Cerebellar cortex (tissue), 1 donor: ENCODE data around the gene NECAB2.

ENCODE experiments used
- DNase-seq: peaks from one replicate; pipeline ENCODE4 v3.0.0-alpha.2; 2015; ENCODE audit warnings: low spot score

Gene NECAB2

DNA sequence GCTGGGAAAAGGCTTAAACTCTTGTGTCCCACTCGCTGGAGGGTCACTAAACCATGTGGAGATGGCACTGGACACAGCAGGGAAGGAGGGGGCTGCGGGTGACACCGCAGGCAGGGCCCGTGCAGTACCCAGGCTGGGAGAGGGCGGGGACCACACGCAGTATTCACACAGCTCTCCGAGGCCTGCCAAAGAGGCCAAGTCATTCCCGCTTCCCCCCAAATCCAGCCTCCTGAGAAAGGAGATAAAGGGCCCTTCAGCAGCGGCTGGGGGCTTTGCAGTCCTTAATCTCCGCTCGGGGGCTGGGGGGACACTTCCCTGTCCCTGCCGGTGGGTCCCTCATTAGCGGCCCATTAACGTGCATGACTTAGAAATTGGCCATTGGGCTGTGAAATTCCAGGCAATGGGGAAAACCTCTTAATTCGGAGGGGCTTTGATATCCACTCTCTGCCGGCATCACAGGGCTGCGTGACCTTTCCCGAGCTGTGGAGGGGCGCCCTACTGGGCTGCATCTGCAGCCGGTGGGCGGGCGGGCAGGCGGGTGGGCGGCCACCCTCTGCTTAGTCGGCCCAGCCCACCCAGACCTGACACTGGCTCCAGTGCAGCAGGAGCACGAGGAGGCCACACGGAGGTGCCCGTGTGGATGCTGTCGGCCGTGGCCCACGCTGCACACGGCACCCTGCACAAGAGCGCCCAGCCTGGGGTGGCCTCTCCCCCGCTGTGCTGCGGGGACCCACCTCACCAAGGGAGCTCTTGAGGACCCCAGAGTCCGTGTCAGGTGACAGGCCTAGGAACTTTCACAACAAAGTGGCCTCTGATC lies 77.2 kb downstream of the NECAB2 start:
- DNase-seq = no peak

DNA sequence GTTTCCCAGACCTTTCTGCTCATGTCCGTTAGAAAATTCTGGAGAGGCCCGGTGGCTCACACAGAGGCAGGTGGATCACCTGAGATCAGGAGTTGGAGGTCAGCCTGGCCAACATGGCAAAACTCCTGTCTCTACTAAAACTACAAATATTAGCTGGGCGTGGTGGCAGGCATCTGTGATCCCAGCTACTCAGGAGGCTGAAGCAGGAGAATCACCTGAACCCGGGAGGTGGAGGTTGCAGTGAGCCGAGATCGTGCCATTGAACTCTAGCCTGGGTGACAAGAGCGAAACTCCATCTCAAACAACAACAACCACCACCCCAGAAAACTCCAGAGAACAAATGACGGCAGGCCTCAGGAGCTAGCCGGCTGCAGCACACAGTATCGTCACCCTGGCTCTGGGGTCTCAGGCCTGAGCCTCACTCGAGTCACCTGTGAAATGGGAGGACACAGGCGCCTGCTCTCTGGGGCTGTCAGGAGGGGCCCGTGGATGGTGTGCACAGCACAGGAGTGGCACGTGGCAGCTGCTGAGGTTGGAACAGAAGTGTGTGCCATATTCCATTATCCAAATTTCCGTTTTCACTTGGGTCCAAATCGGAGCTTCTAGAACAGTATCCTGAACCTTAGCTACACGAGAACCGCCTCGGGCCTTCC lies 77.9 kb downstream of the NECAB2 start:
- no peak for DNase-seq

DNA sequence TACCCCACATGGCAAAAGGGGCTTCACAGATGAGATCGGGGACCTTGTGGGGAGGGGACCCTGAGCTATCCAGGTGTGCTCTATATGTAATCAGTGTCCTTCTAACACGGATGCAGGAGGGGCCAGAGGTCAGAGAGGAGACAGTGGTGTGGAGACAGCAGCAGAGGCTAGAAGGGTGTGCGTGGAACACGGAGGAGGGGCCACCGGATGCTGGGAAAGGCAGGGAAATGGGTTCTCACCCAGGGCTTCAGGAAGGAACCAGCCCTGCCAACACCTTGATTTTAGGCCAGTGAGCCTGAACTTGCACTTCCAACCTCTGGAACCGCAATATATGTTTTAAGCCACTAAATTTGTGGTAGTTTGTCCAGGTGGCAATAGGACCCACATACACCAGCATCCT lies 79.2 kb downstream of the NECAB2 start:
- no peak for DNase-seq

DNA sequence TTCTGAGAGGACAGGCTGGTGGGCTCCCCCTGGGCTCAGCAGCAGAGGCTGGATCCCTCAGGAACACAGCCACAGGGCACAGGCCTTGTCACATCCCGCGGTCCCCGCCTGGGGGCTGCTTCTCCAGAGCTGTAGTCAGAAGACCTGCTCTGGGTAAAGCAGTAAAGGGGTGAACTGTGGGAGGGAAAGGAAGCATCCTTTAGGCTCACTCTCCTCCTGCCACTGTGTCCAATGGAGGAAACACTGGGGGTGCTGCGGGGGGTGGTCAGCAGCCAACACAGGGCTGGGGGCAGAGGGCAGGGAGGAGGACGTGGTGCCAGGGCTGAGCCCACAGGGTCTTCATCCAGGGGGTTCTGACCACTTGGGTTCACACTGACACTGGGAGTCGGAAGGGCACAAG lies 79.6 kb downstream of the NECAB2 start:
- no peak for DNase-seq

DNA sequence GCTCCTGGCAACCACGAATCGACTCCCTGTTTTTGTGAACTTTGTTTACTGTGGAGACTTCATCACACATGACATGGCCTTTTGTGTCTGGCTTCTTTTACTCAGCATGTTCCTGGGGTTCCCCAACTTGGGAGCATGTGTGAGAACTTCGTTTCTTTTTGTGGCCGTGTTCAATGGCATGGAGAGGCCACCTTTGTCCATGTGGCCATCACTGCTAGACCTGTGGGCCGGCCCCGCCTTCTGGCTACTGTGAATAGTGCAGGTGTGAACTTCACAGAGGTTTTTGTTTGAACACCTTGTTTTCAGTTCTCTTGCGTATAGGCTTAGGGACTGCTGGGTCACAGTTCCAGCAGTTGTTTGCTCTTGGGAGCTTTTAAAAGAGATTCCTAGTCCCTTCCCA lies 80.2 kb downstream of the NECAB2 start:
- no peak for DNase-seq

DNA sequence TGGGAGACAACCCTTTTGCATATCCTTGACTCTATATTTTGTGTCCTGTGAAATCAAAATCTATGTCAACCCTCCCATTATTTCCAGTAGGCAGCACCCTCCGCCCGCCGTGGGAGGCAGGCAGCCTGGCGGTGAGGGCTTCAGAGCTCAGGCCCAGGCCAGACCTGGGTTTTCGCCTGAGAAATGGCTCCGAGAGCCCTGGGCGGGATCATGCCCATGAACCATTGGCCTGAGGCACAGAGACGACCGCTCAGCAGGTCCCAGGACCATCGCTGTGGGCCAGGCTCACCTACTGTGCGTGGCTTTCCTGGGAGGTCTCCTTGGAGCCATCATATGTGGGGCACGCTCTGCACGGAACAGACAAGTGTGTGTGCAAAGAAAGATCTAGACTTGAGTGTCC lies 80.8 kb downstream of the NECAB2 start:
- no peak for DNase-seq

DNA sequence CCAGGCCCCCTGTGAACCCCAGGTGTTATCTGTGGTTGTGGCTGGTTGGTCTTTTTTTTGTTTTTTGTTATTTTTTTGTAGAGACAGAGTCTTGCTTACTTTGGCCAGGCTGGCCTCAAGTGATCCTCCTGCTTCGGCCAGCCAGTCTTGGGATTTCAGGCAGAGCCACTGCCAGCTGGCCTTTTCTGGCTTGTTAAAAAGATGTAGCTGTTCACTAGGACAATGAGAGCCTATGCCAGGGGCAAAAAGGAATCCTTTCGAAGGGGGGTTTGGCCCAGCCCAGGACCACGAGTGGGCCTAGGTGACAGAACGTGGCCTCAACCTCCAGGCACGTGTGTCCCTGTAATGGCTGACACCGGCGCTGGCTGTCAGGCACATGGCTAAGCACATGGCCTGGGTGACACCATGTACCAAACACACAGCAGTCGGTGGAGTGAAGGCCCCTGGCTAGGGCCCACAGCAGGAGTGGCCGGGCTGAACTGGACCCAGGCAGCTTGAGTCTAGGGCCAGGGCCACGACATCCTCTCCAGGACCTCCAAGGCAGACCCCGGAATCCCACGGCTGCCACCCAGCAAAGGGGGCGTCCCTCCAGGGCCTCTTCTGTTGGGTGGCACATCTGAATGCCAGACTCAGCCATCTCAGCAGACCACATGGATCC lies 81.5 kb downstream of the NECAB2 start:
- DNase-seq = no peak

DNA sequence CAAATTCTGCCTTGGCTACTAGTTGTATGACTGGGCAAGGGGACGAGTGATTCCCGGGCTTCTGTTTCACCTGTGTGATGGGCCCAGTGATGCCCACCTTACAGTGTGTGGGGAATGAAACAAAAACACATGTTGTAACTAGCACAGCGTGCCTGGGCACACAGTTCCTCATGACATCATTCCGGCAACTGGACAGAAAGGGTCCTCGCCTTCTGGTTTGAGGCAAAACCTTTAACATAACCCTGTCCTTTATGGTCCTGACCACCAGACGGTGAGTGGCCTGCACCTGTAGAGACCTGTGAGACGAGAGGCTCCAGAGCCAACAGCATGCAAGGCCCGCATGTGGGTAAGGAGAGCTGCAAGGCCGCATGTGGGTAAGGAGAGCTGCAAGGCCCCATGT lies 82.3 kb downstream of the NECAB2 start:
- DNase-seq = no peak

DNA sequence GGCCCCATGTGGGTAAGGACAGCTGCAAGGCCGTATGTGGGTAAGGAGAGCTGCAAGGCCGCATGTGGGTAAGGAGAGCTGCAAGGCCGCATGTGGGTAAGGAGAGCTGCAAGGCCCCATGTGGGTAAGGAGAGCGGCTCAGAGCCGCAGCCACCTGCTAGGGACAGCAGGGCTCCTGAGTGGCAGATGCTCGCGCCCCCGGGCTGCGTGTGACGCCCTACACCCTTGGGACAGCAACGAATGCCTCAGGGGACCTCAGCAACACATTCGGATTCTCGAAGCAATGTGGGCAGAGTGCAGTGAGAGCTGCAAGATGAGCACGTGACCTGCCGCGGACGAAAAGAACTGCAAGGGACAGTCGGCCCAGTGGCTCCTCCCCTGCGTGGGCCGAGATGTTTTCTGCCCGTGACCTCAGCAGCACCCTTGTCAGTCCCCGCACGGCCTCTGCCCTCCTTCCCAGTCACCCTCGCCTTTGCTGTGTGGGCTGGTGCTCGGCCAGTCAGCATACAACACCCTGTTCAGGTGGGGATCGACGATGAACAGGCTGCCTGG lies 84.1 kb downstream of the NECAB2 start:
- DNase-seq = no peak
